Endothelial cell of umbilical vein (primary cell): ENCODE results near the gene SMOC1. TPM values are rescaled to one million over a fixed set of nuclear protein-coding genes. Genes with fewer than 3 reads are reported as not detected.

ENCODE experiments used
- BruUV-seq: library from RNA; stranded (reverse); fragments of 400-500 nt; replicated peaks from 2 replicates; lab custom pipeline; 2021; lab: Mats Ljungman, UMichigan
- CTCF ChIA-PET: fragments of 300-600, 350-600 bp; sonication (Branson Sonifier 250); formaldehyde crosslinking; loops from one replicate; lab custom pipeline; 2021; ENCODE audit warnings: antibody characterized with exemption, inconsistent platforms; lab: Charles Lee
- POLR2A ChIA-PET: fragments of 300-600, 350-600 bp; sonication (Branson Sonifier 250); formaldehyde crosslinking; loops from one replicate; lab custom pipeline; 2021; ENCODE audit warnings: antibody characterized with exemption, inconsistent platforms; lab: Charles Lee
- DNase-seq: peaks from one replicate; pipeline ENCODE4 v3.0.0-alpha.2; 2011; ENCODE audit warnings: low read depth, low spot score
- FAIRE-seq: peaks from 2 replicates; lab custom pipeline; 2011; peaks lifted over from hg19 to GRCh38; lab: Jason Lieb, UNC
- H2AFZ ChIP-seq: 2 replicates; pipeline ENCODE4 v1.6.0; 2012; ENCODE audit warnings: low read depth, low read length, control low read depth, inconsistent platforms
- H3K27ac ChIP-seq: 2 replicates; pipeline ENCODE4 v1.5.1; 2011; ENCODE audit warnings: low read depth, mild to moderate bottlenecking, control low read depth, low read length, moderate library complexity; ENCODE audit not compliant: insufficient read depth
- H3K27me3 ChIP-seq, 2 experiments: 2 replicates each; pipeline versions ENCODE4 v1.6.0 to v1.6.1; 2011; ENCODE audit warnings: low read length in 2 of 2, mixed read lengths in 1 of 2; ENCODE audit not compliant: control insufficient read depth in 2 of 2, insufficient read depth in 2 of 2
- H3K36me3 ChIP-seq, 2 experiments: 2 replicates in 1 of 2; 3 replicates in 1 of 2; pipeline ENCODE4 v1.5.1; 2011; ENCODE audit warnings: low read length in 2 of 2, mild to moderate bottlenecking in 1 of 2, moderate library complexity in 1 of 2; ENCODE audit not compliant: control insufficient read depth in 2 of 2, insufficient read depth in 2 of 2; ENCODE audit errors: extremely low read depth in 1 of 2
- H3K4me1 ChIP-seq: 3 replicates; pipeline ENCODE4 v1.5.1; 2011; ENCODE audit warnings: mild to moderate bottlenecking, low read length; ENCODE audit not compliant: control insufficient read depth, insufficient read depth; ENCODE audit errors: extremely low read depth
- H3K4me2 ChIP-seq: 2 replicates; pipeline ENCODE4 v1.6.1; 2011; ENCODE audit warnings: low read length, control low read depth, mixed read lengths; ENCODE audit not compliant: insufficient read depth
- H3K4me3 ChIP-seq, 3 experiments: fragments of 200-600 bp in 1 of 3; sonication (generic), shearing (Covaris generic) in 1 of 3; replicated peaks in 1 of 3; 2 replicates each; pipeline ENCODE4 v1.5.1; 2011 to 2016; ENCODE audit warnings: control low read depth in 3 of 3, low read length in 3 of 3, mild to moderate bottlenecking in 2 of 3, inconsistent platforms in 1 of 3, low read depth in 1 of 3, moderate library complexity in 1 of 3; ENCODE audit not compliant: insufficient read depth in 1 of 3
- H3K79me2 ChIP-seq: 2 replicates; pipeline ENCODE4 v1.6.0; 2012; ENCODE audit warnings: low read length, inconsistent platforms; ENCODE audit not compliant: control insufficient read depth, insufficient read depth
- H3K9ac ChIP-seq: replicated peaks from 2 replicates; pipeline ENCODE3; 2011; ENCODE audit warnings: low read length, control low read depth; ENCODE audit not compliant: insufficient read depth; ENCODE audit errors: extremely low read depth
- H3K9me1 ChIP-seq: replicated peaks from 3 replicates; pipeline ENCODE4 v1.6.0; 2011; ENCODE audit warnings: mild to moderate bottlenecking, low read length; ENCODE audit not compliant: control insufficient read depth, insufficient read depth; ENCODE audit errors: extremely low read depth
- H3K9me3 ChIP-seq: replicated peaks from 2 replicates; pipeline ENCODE4 v1.5.1; 2012; ENCODE audit warnings: low read length, inconsistent platforms; ENCODE audit not compliant: control insufficient read depth, insufficient read depth
- H4K20me1 ChIP-seq: replicated peaks from 2 replicates; pipeline ENCODE3; 2011; ENCODE audit warnings: mild to moderate bottlenecking, low read length; ENCODE audit not compliant: control insufficient read depth, insufficient read depth; ENCODE audit errors: extremely low read depth
- CTCF ChIP-seq, 2 donors: IDR thresholded peaks; 1 replicate in 1 of 2; 2 replicates in 1 of 2; pipeline ENCODE4 v1.5.1; 2011; ENCODE audit warnings: low read length in 2 of 2, mild to moderate bottlenecking in 2 of 2, moderate library complexity in 2 of 2, control low read depth in 1 of 2, inconsistent platforms in 1 of 2, low read depth in 1 of 2; ENCODE audit not compliant: insufficient read depth in 1 of 2; ENCODE audit errors: extremely low read depth in 1 of 2
- EZH2 ChIP-seq: IDR thresholded peaks from 2 replicates; pipeline ENCODE4 v1.6.1; 2012; ENCODE audit warnings: borderline replicate concordance, low read depth, mild to moderate bottlenecking, moderate library complexity, low read length, inconsistent platforms; ENCODE audit not compliant: severe bottlenecking
- FOS ChIP-seq: IDR thresholded peaks from 2 replicates; pipeline ENCODE4 v1.6.1; 2011; ENCODE audit warnings: mild to moderate bottlenecking, low read length, moderate library complexity, borderline replicate concordance; ENCODE audit not compliant: insufficient read depth
- GATA2 ChIP-seq: IDR thresholded peaks from 2 replicates; pipeline ENCODE4 v1.7.0; 2011; ENCODE audit warnings: low read depth, mild to moderate bottlenecking, moderate library complexity, mixed read lengths, low read length; ENCODE audit not compliant: insufficient read length, insufficient read depth
- JUN ChIP-seq: IDR thresholded peaks from 2 replicates; pipeline ENCODE4 v1.6.1; 2011; ENCODE audit warnings: borderline replicate concordance, low read depth; ENCODE audit not compliant: insufficient read length, insufficient read depth
- MAX ChIP-seq: IDR thresholded peaks from 2 replicates; pipeline ENCODE4 v1.6.1; 2011; ENCODE audit not compliant: insufficient read depth, insufficient read length
- MYC ChIP-seq: IDR thresholded peaks from one replicate; pipeline ENCODE4 v1.6.1; 2011; ENCODE audit warnings: mild to moderate bottlenecking, low read depth, low read length
- POLR2A ChIP-seq: IDR thresholded peaks from 2 replicates; pipeline ENCODE4 v1.6.1; 2012; ENCODE audit warnings: low read depth, mild to moderate bottlenecking, control low read depth, low read length
- POLR2AphosphoS5 ChIP-seq: IDR thresholded peaks from 2 replicates; pipeline ENCODE4 v1.6.1; 2012; ENCODE audit warnings: low read depth, mild to moderate bottlenecking, control low read depth, low read length, moderate library complexity; ENCODE audit not compliant: insufficient read depth
- dilution Hi-C: fragments of 300-500 bp; cut with MboI; formaldehyde crosslinking; loops from one replicate; pipeline ENCODE4 v1.15.0; 2019; ENCODE audit warnings: low sequenced_read_pairs; ENCODE audit not compliant: extremely low pct_ligation_motif_present
- intact Hi-C: fragments of 100-400 bp; cut with micrococcal nuclease; formaldehyde crosslinking; loops from one replicate; pipeline ENCODE4 v1.10.0; 2022
- polyA plus RNA-seq, 4 experiments: library from polyadenylated mRNA; depleted of rRNA in 3 of 4; stranded (reverse) in 3 of 4; unstranded in 1 of 4; fragments of >200 nt; gene quantifications; 2 replicates each; pipeline versions ENCODE4 v1.2.1 to v1.2.3, GENCODE V29; 2011 to 2012; ENCODE audit warnings: missing spikeins in 1 of 4
- total RNA-seq: library from RNA; stranded (reverse); gene quantifications from 2 replicates; pipeline ENCODE4 v1.2.3, GENCODE V29; 2021

The SMOC1 gene
- total and polyA plus RNA-seq, 2 donors (not counting 3 experiments of a cell fraction or from before 2014, with no cell fraction given): 0.97 to 1.1 TPM

GRCh38 chr14:70002589-70003346, 123.6 kb downstream of the SMOC1 start:
- intact Hi-C loops (no loop called here), dilution Hi-C loops (no loop called here)
- ChIA-PET POLR2A (no interaction called here), CTCF (interaction anchor here (1.6 kb wide), 1 partner anchor 25 kb away, joined by 6 read pairs; no protein-coding TSS in a partner anchor)
- no peaks in the 10 kb centered on the region for H3K79me2 ChIP-seq
- no peak overlapping the region for H2AFZ ChIP-seq
- H3K9me1 ChIP-seq: no peaks in the 10 kb centered on the region
- no peaks in the 10 kb centered on the region for H3K27me3 ChIP-seq
- no peaks in the 10 kb centered on the region for H3K36me3 ChIP-seq
- no TSS peak for BruUV-seq
- no peaks in the 10 kb centered on the region for H4K20me1 ChIP-seq
- TF ChIP-seq FOS: no peak
- no peak for TF ChIP-seq MAX
- TF ChIP-seq EZH2: no peak
- TF ChIP-seq JUN: no peak
- no peak for TF ChIP-seq CTCF (IDR thresholded peaks at IDR 0.05; ENCODE audit: extremely low read depth in 1 of 2, insufficient read depth in 1 of 2, low read depth in 1 of 2, low read length in 2 of 2)
- no peak for TF ChIP-seq POLR2AphosphoS5
- TF ChIP-seq MYC: no peak
- no peak for TF ChIP-seq GATA2
- TF ChIP-seq POLR2A: no peak
- no peak for FAIRE-seq
- peaks cover 3% of the 10 kb centered on the region for H3K4me1 ChIP-seq
- H3K9me3 ChIP-seq: no peaks in the 10 kb centered on the region
- no peak overlapping the region for H3K9ac ChIP-seq
- no peak overlapping the region for H3K27ac ChIP-seq
- no peak overlapping the region for H3K4me3 ChIP-seq
- H3K4me2 ChIP-seq: no peak overlapping the region
- no peak for DNase-seq
